Measurements from ENCODE around the gene YPEL1. TPM values are rescaled to one million over a fixed set of nuclear protein-coding genes. Genes with fewer than 3 reads are reported as not detected.

Gene YPEL1
- total and polyA plus RNA-seq, 4 donors = 0.83 to 4.8 (median 2.2) TPM

GRCh38 chr22:21674638-21675245 lies 60.9 kb downstream of the YPEL1 start:
- H3K27me3 ChIP-seq (ENCODE audit: control insufficient read depth in 4 of 4, insufficient read depth in 4 of 4, low read length in 3 of 4) = no peaks in the 10 kb centered on the region
- H3K4me1 ChIP-seq (ENCODE audit: control insufficient read depth in 4 of 4, insufficient read depth in 4 of 4, low read length in 3 of 4) = peaks cover 2 to 10% (median 5%) of the 10 kb centered on the region in 4 donors
- DNase-seq (ENCODE audit: low spot score) = no peak
- H3K9ac ChIP-seq (ENCODE audit: low read depth in 1 of 2, low read length in 2 of 2) = no peak overlapping the region
- WGBS = 88% methylated on average over 12 of the region's 12 CpGs
- no peaks in the 10 kb centered on the region for H3K9me3 ChIP-seq (ENCODE audit: control insufficient read depth in 4 of 4, low read length in 3 of 4)
- H3K27ac ChIP-seq (ENCODE audit: low read depth in 1 of 2, low read length in 2 of 2) = no peak overlapping the region
- H3K36me3 ChIP-seq (ENCODE audit: control insufficient read depth in 4 of 4, insufficient read depth in 3 of 4, low read depth in 1 of 4, low read length in 3 of 4) = peaks cover 4 to 39% (median 21%) of the 10 kb centered on the region in 4 donors
- no peak for TF ChIP-seq EGR1 (IDR thresholded peaks at IDR 0.05; ENCODE audit: low read depth in 2 of 2)
- TF ChIP-seq, protein P1, sequence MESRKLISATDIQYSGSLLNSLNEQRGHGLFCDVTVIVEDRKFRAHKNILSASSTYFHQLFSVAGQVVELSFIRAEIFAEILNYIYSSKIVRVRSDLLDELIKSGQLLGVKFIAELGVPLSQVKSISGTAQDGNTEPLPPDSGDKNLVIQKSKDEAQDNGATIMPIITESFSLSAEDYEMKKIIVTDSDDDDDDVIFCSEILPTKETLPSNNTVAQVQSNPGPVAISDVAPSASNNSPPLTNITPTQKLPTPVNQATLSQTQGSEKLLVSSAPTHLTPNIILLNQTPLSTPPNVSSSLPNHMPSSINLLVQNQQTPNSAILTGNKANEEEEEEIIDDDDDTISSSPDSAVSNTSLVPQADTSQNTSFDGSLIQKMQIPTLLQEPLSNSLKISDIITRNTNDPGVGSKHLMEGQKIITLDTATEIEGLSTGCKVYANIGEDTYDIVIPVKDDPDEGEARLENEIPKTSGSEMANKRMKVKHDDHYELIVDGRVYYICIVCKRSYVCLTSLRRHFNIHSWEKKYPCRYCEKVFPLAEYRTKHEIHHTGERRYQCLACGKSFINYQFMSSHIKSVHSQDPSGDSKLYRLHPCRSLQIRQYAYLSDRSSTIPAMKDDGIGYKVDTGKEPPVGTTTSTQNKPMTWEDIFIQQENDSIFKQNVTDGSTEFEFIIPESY (IDR thresholded peaks at IDR 0.05) = no peak
- no peak for TF ChIP-seq YY1 (IDR thresholded peaks at IDR 0.05)
- TF ChIP-seq FOXA2 (IDR thresholded peaks at IDR 0.05) = no peak
- no peak for TF ChIP-seq GABPA (IDR thresholded peaks at IDR 0.05 in 1 of 2, conservative IDR thresholded peaks at IDR 0.05 in 1 of 2)
- no peak for TF ChIP-seq HNF4G (IDR thresholded peaks at IDR 0.05)
- TF ChIP-seq NR2F2 (IDR thresholded peaks at IDR 0.05) = no peak
- TF ChIP-seq MAX (IDR thresholded peaks at IDR 0.05) = no peak
- TF ChIP-seq, protein P2, sequence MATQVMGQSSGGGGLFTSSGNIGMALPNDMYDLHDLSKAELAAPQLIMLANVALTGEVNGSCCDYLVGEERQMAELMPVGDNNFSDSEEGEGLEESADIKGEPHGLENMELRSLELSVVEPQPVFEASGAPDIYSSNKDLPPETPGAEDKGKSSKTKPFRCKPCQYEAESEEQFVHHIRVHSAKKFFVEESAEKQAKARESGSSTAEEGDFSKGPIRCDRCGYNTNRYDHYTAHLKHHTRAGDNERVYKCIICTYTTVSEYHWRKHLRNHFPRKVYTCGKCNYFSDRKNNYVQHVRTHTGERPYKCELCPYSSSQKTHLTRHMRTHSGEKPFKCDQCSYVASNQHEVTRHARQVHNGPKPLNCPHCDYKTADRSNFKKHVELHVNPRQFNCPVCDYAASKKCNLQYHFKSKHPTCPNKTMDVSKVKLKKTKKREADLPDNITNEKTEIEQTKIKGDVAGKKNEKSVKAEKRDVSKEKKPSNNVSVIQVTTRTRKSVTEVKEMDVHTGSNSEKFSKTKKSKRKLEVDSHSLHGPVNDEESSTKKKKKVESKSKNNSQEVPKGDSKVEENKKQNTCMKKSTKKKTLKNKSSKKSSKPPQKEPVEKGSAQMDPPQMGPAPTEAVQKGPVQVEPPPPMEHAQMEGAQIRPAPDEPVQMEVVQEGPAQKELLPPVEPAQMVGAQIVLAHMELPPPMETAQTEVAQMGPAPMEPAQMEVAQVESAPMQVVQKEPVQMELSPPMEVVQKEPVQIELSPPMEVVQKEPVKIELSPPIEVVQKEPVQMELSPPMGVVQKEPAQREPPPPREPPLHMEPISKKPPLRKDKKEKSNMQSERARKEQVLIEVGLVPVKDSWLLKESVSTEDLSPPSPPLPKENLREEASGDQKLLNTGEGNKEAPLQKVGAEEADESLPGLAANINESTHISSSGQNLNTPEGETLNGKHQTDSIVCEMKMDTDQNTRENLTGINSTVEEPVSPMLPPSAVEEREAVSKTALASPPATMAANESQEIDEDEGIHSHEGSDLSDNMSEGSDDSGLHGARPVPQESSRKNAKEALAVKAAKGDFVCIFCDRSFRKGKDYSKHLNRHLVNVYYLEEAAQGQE (IDR thresholded peaks at IDR 0.05) = no peak
- no peak overlapping the region for H3K4me3 ChIP-seq (ENCODE audit: low read depth in 1 of 3, low read length in 3 of 3)

DNA sequence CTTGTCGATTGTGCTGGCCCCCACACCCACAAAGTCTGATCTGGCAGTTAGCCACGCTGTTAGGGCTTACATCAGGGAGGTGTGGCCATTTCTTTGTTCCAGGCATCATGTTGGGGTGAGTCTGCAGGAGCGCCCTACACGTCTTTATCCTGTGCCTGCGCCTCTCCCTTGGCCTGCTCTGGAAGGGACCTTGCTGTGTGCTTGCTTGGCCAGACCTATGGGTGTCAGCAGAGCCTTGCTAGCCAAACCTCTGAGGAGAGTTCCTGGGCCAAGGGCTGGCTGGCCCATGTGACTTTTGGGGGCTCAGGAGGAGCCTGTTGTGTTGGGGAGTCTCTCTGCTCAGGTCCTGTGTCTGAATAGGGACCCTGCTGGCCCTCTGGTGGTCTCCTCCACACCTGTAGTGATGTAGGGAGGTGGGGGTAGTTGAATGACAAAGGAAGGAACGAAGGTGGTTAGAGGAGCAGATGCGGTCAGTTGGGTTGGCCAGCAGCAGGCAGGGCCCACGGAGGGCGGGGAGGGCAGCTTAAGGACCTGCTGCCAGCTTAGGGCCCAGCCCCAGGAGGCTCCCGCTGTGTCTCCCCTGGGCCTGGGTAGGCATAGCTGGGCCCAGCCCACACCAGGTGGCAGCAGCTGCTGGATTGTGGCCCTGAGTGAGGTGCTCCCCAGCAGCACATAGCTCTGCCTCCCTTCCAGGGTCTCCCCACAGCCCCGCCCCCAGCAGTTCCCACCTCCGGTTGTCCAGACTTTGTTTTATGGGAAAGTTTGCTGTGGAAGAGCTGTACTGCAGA lies 61.9 kb downstream of the YPEL1 start:
- Histone ChIP-seq H3K27ac (ENCODE audit: low read depth in 1 of 2, low read length in 2 of 2) (no peak overlapping the region), H3K9ac (ENCODE audit: low read depth in 1 of 2, low read length in 2 of 2) (no peak overlapping the region), H3K4me1 (ENCODE audit: control insufficient read depth in 4 of 4, insufficient read depth in 4 of 4, low read length in 3 of 4) (peaks cover 2 to 10% (median 5%) of the 10 kb centered on the region in 4 donors), H3K27me3 (ENCODE audit: control insufficient read depth in 4 of 4, insufficient read depth in 4 of 4, low read length in 3 of 4) (no peaks in the 10 kb centered on the region), H3K4me3 (ENCODE audit: low read depth in 1 of 3, low read length in 3 of 3) (no peak overlapping the region), H3K36me3 (ENCODE audit: control insufficient read depth in 4 of 4, insufficient read depth in 3 of 4, low read depth in 1 of 4, low read length in 3 of 4) (peaks cover 4 to 39% (median 21%) of the 10 kb centered on the region in 4 donors), H3K9me3 (ENCODE audit: control insufficient read depth in 4 of 4, low read length in 3 of 4) (no peaks in the 10 kb centered on the region)
- TF ChIP-seq FOXA2 (IDR thresholded peaks at IDR 0.05) = no peak
- TF ChIP-seq, protein P3, sequence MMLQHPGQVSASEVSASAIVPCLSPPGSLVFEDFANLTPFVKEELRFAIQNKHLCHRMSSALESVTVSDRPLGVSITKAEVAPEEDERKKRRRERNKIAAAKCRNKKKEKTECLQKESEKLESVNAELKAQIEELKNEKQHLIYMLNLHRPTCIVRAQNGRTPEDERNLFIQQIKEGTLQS (IDR thresholded peaks at IDR 0.05) = no peak
- TF ChIP-seq, protein P2 (IDR thresholded peaks at IDR 0.05) = no peak
- TF ChIP-seq, protein P1 (IDR thresholded peaks at IDR 0.05) = no peak
- TF ChIP-seq YY1 (IDR thresholded peaks at IDR 0.05) = no peak
- TF ChIP-seq GABPA (IDR thresholded peaks at IDR 0.05 in 1 of 2, conservative IDR thresholded peaks at IDR 0.05 in 1 of 2) = no peak
- no peak for TF ChIP-seq RAD21 (IDR thresholded peaks at IDR 0.05)
- no peak for TF ChIP-seq EGR1 (IDR thresholded peaks at IDR 0.05; ENCODE audit: low read depth in 2 of 2)
- no peak for TF ChIP-seq HNF4G (IDR thresholded peaks at IDR 0.05)
- no peak for TF ChIP-seq SP1 (IDR thresholded peaks at IDR 0.05)
- no peak for DNase-seq (ENCODE audit: low spot score)
- 97% methylated on average over 12 of the region's 12 CpGs for WGBS

Data from liver (tissue), 9 donors.